CD4-positive, alpha-beta memory T cell (primary cell): Measurements from ENCODE around the gene FKBP9. TPM values are rescaled to one million over a fixed set of nuclear protein-coding genes. Genes with fewer than 3 reads are reported as not detected.
A peak's percentile ranks its signal among the peaks of the same experiment; 100 is the strongest.

Experiments
- CTCF ChIA-PET: fragments of 350-600 bp; sonication (Branson Sonifier 250); formaldehyde crosslinking; loops from one replicate; lab custom pipeline; 2021; ENCODE audit warnings: inconsistent platforms; ENCODE audit not compliant: partially characterized antibody; lab: Charles Lee
- POLR2A ChIA-PET: fragments of 350-600 bp; sonication (Branson Sonifier 250); formaldehyde crosslinking; loops from one replicate; lab custom pipeline; 2021; ENCODE audit not compliant: partially characterized antibody; lab: Charles Lee
- DNase-seq, 5 donors: peaks; one replicate each; pipeline versions ENCODE4 v3.0.0 to v3.0.0-alpha.2; 2020 to 2022; ENCODE audit warnings: mixed read lengths in 1 of 5
- H3K27ac ChIP-seq: one replicate; pipeline ENCODE4 v1.7.0; 2013; ENCODE audit warnings: low read depth, low read length
- H3K27me3 ChIP-seq: 2 replicates; pipeline ENCODE4 v1.7.0; 2013; ENCODE audit warnings: mild to moderate bottlenecking, low read length, moderate library complexity; ENCODE audit not compliant: insufficient read depth
- H3K36me3 ChIP-seq: 2 replicates; pipeline ENCODE4 v1.7.0; 2013; ENCODE audit warnings: mild to moderate bottlenecking, low read length, moderate library complexity; ENCODE audit not compliant: insufficient read depth
- H3K4me1 ChIP-seq: 2 replicates; pipeline ENCODE4 v1.7.0; 2013; ENCODE audit warnings: mild to moderate bottlenecking, low read length, moderate library complexity; ENCODE audit not compliant: insufficient read depth
- H3K4me3 ChIP-seq, 2 donors: one replicate each; pipeline ENCODE4 v1.7.0; 2013; ENCODE audit warnings: low read length in 2 of 2, mild to moderate bottlenecking in 1 of 2
- H3K9me3 ChIP-seq, 2 donors: one replicate each; pipeline ENCODE4 v1.7.0; 2013; ENCODE audit warnings: low read length in 2 of 2, control low read depth in 1 of 2; ENCODE audit not compliant: control insufficient read depth in 1 of 2
- H3K27ac Mint-ChIP-seq, 7 donors: one replicate each; pipeline ENCODE4 v1.8.0; 2020 to 2021; ENCODE audit warnings: mixed read lengths in 7 of 7, mild to moderate bottlenecking in 6 of 7, inconsistent platforms in 3 of 7, moderate library complexity in 3 of 7
- H3K27me3 Mint-ChIP-seq, 2 donors: one replicate each; pipeline ENCODE4 v1.8.0; 2020 to 2021; ENCODE audit warnings: mixed read lengths in 2 of 2
- H3K36me3 Mint-ChIP-seq, 2 donors: one replicate each; pipeline ENCODE4 v1.8.0; 2020 to 2021; ENCODE audit warnings: mixed read lengths in 2 of 2, inconsistent platforms in 1 of 2, mild to moderate bottlenecking in 1 of 2
- H3K4me1 Mint-ChIP-seq, 4 donors: one replicate each; pipeline ENCODE4 v1.8.0; 2020 to 2021; ENCODE audit warnings: mixed read lengths in 4 of 4, mild to moderate bottlenecking in 1 of 4
- H3K4me3 Mint-ChIP-seq, 8 donors: one replicate each; pipeline ENCODE4 v1.8.0; 2020 to 2021; ENCODE audit warnings: mixed read lengths in 8 of 8, mild to moderate bottlenecking in 7 of 8, moderate library complexity in 6 of 8, inconsistent platforms in 3 of 8
- H3K9me3 Mint-ChIP-seq, 8 donors: one replicate each; pipeline ENCODE4 v1.8.0; 2020 to 2021; ENCODE audit warnings: mixed read lengths in 8 of 8, mild to moderate bottlenecking in 5 of 8, inconsistent platforms in 3 of 8, moderate library complexity in 1 of 8
- intact Hi-C: fragments of 100-400 bp; cut with micrococcal nuclease; formaldehyde crosslinking; loops from one replicate; pipeline ENCODE4 v1.15.1; 2023
- polyA plus RNA-seq, 2 donors: library from polyadenylated mRNA; unstranded; fragments of 300-500 nt; fragmentation: Illumina TruSeq; gene quantifications; one replicate each; pipeline ENCODE4 v1.2.3, GENCODE V29; 2021
- total RNA-seq, 2 experiments: library from RNA; stranded (reverse); gene quantifications; one replicate each; pipeline ENCODE4 v1.2.3, GENCODE V29; 2021

The FKBP9 gene
- total and polyA plus RNA-seq, 4 experiments from 2014 or later: 0.32 to 0.35 TPM; not detected in 2

- Mint-ChIP-seq H3K9me3 (peaks cover 0 to 2% (median 0%) of the 10 kb centered on the region in 8 donors), H3K27ac (no peak overlapping the region), H3K27me3 (no peaks in the 10 kb centered on the region), H3K4me1 (peaks cover 5 to 11% (median 7%) of the 10 kb centered on the region in 4 donors), H3K4me3 (no peak overlapping the region), H3K36me3 (no peaks in the 10 kb centered on the region)
- POLR2A ChIA-PET: no interaction called here
- peaks cover 9% of the 10 kb centered on the region for H3K4me1 ChIP-seq
- no peaks in the 10 kb centered on the region for H3K27me3 ChIP-seq
- no peak overlapping the region for H3K27ac ChIP-seq
- H3K4me3 ChIP-seq: no peak overlapping the region
- H3K9me3 ChIP-seq: no peaks in the 10 kb centered on the region
- no peak for DNase-seq
- intact Hi-C loops: no loop called here
- no peaks in the 10 kb centered on the region for H3K36me3 ChIP-seq
- CTCF ChIA-PET: interaction anchor here (0.6 to 13.5 kb wide), 2 partner anchors 92 to 112 kb away, joined by 3 to 287 read pairs; no protein-coding TSS in a partner anchor
Observed at GRCh38 chr7:32937344-32938174, 19.7 kb upstream of the FKBP9 start.

DNA sequence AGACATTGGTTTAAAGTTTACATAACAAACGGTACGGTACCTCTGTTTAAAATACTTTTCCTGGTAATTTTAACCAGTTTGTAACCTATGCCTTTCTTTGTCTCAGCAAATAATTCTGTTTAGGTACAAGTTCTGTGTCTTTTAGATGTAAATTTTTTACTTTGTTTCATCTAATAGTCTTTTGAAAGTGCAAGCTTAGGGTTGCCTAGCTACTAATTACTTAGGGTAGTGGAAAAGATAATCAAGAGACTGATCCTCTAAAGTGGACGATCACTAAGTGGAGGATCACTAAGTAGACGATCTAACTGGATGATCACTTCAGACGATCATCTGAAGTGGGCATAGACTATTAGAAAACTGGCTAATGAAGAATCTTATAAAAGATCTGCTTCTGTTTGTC is 16.1 kb upstream of the FKBP9 start:
- Histone ChIP-seq H3K36me3 (no peaks in the 10 kb centered on the region), H3K27ac (no peak overlapping the region), H3K4me1 (peaks cover 9% of the 10 kb centered on the region), H3K9me3 (no peaks in the 10 kb centered on the region), H3K27me3 (no peaks in the 10 kb centered on the region), H3K4me3 (no peak overlapping the region)
- Mint-ChIP-seq H3K27me3 (peaks cover 2 to 5% of the 10 kb centered on the region in 2 donors), H3K36me3 (no peaks in the 10 kb centered on the region), H3K9me3 (peaks cover 0 to 2% (median 0%) of the 10 kb centered on the region in 8 donors), H3K4me3 (peak overlapping the region in 6 of 8 donors; percentile 85 to 92 (median 88)), H3K27ac (no peak overlapping the region), H3K4me1 (peaks cover 5 to 11% (median 7%) of the 10 kb centered on the region in 4 donors)
- DNase-seq: no peak
- POLR2A ChIA-PET: interaction anchor here (0.8 to 3.2 kb wide), 3 partner anchors 49 to 450 kb away, joined by 4 to 59 read pairs (median 7); partner anchors contain the start of gene KBTBD2
- CTCF ChIA-PET: interaction anchor here (1.0 to 13.5 kb wide), 9 partner anchors 8 to 140 kb away, joined by 3 to 287 read pairs (median 5); no protein-coding TSS in a partner anchor
- intact Hi-C loops: loop anchor here (10.0 kb wide), 2 partner anchors 164 to 246 kb away; partner anchors contain the start of gene RP9

DNA sequence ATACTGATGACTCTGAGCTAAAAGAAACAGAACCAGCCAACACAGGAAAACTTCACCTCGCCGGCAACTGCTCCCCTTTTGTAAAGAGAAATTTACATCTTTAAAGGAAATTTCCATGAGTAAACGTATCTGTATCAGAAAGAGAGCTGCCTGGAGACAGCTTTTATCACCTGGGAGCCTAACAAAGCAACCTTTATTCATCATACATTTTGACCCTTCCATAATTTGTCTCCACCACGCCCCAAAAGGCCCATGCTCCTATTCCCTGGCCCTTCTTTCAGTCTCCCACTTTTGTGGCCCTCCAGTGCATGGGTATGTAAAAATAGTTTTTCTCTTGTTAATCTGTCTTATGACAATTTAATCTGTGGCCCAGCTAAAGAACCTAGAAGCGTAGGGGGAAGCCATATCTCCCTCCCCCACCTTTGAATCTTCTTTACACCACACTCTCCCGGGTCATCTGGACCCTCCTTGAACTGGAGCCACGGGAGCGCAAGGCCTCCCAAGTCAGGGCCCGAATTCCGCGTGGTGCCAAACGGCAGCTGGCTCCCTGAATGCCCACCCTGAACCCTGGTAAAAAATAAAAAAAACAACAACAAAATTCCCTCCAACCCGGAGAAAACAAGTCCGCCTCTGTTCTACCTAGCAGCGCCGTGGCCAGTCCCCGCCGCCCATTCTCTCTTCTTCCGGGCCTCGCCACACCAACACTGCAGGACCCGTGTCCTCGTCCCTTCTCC is 15.4 kb upstream of the FKBP9 start:
- intact Hi-C loops: loop anchor here (2.0 to 10.0 kb wide), 3 partner anchors 163 to 451 kb away; partner anchors contain the start of genes LSM5 and RP9
- no peak for DNase-seq
- Histone ChIP-seq H3K27me3 (no peaks in the 10 kb centered on the region), H3K9me3 (no peaks in the 10 kb centered on the region), H3K27ac (peak overlapping the region; percentile 32), H3K36me3 (no peaks in the 10 kb centered on the region), H3K4me1 (peaks cover 9% of the 10 kb centered on the region), H3K4me3 (peak overlapping the region; percentile 8 to 62)
- Mint-ChIP-seq H3K27ac (peak overlapping the region in 4 of 7 donors; percentile 46 to 87 (median 78)), H3K36me3 (no peaks in the 10 kb centered on the region), H3K27me3 (peaks cover 2 to 5% of the 10 kb centered on the region in 2 donors), H3K4me3 (peak overlapping the region; percentile 85 to 94 (median 89)), H3K4me1 (peaks cover 5 to 11% (median 7%) of the 10 kb centered on the region in 4 donors), H3K9me3 (peaks cover 0 to 2% (median 0%) of the 10 kb centered on the region in 8 donors)
- ChIA-PET POLR2A (interaction anchor here (0.8 to 3.2 kb wide), 5 partner anchors 37 to 450 kb away, joined by 3 to 59 read pairs (median 7); partner anchors contain the start of genes KBTBD2 and RP9), CTCF (interaction anchor here (0.7 to 13.5 kb wide), 15 partner anchors 8 to 177 kb away, joined by 3 to 287 read pairs (median 6); partner anchors contain the start of gene KBTBD2)

DNA sequence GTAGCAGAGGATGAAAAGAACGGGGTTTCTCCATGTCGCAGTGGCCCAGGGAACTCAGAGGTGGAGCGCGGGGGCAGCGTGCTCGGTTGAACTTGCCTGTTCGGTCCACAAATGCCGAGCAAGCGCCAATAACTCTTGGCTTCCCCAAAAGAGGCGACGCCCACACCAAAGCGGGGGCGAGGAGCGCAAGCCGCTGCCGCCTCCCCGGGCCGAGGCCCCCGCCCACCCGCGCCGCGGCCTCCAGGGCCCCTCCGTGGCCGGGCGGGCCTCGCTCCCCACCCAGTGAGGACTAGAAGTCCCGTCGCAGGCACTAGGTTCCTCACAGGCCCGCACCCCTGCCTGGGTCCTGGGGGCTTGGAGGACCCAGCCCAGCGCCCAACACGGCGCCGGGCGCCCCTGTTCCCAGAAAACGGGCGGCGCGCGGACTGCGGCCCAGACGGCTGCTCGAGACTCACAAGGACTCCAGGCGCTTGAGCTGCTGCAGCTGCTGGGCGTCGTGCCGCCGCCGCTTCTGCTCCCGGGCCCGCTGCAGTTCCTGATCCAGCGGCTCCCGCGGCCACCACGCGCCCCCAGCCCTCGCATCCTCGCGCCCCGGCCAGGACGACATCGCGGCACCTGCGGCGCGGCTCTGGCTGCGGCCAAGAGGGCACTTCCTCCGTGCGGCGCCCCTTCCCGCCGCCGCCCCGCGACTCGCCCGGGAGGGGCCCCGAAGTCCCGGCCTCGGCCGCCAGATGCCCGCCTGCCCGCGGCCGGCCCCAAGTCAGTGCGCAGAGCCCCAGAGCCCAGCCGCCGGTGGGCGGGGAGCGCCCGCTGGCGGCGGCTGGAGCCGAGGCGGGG is 14.6 kb upstream of the FKBP9 start:
- Mint-ChIP-seq H3K4me3 (peak overlapping the region; percentile 85 to 94 (median 89)), H3K4me1 (peaks cover 5 to 11% (median 7%) of the 10 kb centered on the region in 4 donors), H3K27ac (peak overlapping the region in 3 of 7 donors; percentile 46 to 87 (median 84)), H3K27me3 (peaks cover 2 to 5% of the 10 kb centered on the region in 2 donors), H3K9me3 (peaks cover 0 to 5% (median 1%) of the 10 kb centered on the region in 8 donors), H3K36me3 (no peaks in the 10 kb centered on the region)
- Histone ChIP-seq H3K27ac (peak overlapping the region; percentile 32), H3K4me1 (peaks cover 9% of the 10 kb centered on the region), H3K36me3 (no peaks in the 10 kb centered on the region), H3K4me3 (peak overlapping the region; percentile 8 to 62), H3K27me3 (no peaks in the 10 kb centered on the region), H3K9me3 (no peaks in the 10 kb centered on the region)
- POLR2A ChIA-PET: interaction anchor here (0.7 to 3.2 kb wide), 7 partner anchors 37 to 451 kb away, joined by 3 to 59 read pairs (median 4); partner anchors contain the start of genes KBTBD2 and RP9
- intact Hi-C loops: loop anchor here (1.0 to 10.0 kb wide), 8 partner anchors 52 to 452 kb away; partner anchors contain the start of genes LSM5 and RP9
- CTCF ChIA-PET: interaction anchor here (0.6 to 13.5 kb wide), 28 partner anchors 9 to 453 kb away, joined by 3 to 287 read pairs (median 5); partner anchors contain the start of genes FKBP9, KBTBD2 and LSM5
- DNase-seq: peak; percentile 51 to 70 (median 63)

DNA sequence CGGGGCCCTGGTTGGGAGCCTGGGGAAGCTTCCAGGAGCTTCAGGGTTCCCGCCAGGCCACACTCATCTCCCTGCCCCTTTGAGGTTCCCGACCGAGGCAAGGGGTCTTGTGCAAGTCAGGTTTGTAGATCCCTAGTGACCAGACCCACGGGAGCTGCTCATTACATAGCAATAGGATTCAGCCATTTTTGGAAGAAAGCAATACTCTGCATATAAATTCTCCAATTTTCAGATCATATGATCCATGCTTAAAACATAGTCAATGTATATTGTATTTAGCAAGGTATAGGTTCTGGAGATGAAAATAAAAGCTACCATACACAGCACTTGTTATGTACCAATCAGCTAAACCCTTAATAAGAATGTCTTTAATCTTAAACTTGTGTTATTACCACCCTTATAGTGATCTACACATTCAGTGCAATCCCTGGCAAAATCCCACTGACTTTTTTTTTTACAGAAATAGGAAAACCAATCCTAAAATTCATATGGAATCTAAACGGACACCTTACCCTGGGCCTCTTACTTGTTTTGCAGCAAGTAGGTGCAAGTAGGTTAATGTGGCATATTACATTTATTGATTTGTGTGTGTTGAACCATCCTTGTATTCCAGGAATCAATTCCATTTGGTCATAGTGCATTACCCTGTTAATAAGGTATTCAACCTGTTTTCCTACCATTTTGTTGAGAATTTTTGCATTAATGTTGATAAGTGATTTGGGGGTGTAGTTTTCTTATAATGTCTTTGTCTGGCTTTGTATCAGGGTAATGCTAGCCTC is 13.8 kb upstream of the FKBP9 start:
- ChIA-PET POLR2A (interaction anchor here (0.7 to 3.2 kb wide), 6 partner anchors 38 to 166 kb away, joined by 3 to 59 read pairs (median 5); partner anchors contain the start of genes KBTBD2 and RP9), CTCF (interaction anchor here (0.5 to 13.5 kb wide), 30 partner anchors 10 to 453 kb away, joined by 3 to 287 read pairs (median 5); partner anchors contain the start of genes FKBP9, KBTBD2 and LSM5)
- Mint-ChIP-seq H3K27me3 (peaks cover 4 to 7% of the 10 kb centered on the region in 2 donors), H3K9me3 (peaks cover 1 to 13% (median 8%) of the 10 kb centered on the region in 8 donors), H3K4me1 (peaks cover 5 to 11% (median 7%) of the 10 kb centered on the region in 4 donors), H3K36me3 (peaks cover 0 to 3% of the 10 kb centered on the region in 2 donors), H3K27ac (peak overlapping the region in 4 of 7 donors; percentile 17 to 70 (median 42)), H3K4me3 (peak overlapping the region; percentile 68 to 79 (median 76))
- no peak overlapping the region for H3K27ac ChIP-seq
- peaks cover 9% of the 10 kb centered on the region for H3K4me1 ChIP-seq
- no peaks in the 10 kb centered on the region for H3K27me3 ChIP-seq
- intact Hi-C loops: loop anchor here (1.0 to 10.0 kb wide), 8 partner anchors 53 to 453 kb away; partner anchors contain the start of genes LSM5 and RP9
- peak overlapping the region in 1 of 2 donors; percentile 62 for H3K4me3 ChIP-seq
- no peak for DNase-seq
- H3K36me3 ChIP-seq: no peaks in the 10 kb centered on the region
- no peaks in the 10 kb centered on the region for H3K9me3 ChIP-seq
